Measurements from ENCODE around the gene CTBP2. TPM values are rescaled to one million over a fixed set of nuclear protein-coding genes. Genes with fewer than 3 reads are reported as not detected.

Gene CTBP2
- total RNA-seq, 3 donors from 2014 or later: 53.1 to 91.2 (median 65.9) TPM

DNA sequence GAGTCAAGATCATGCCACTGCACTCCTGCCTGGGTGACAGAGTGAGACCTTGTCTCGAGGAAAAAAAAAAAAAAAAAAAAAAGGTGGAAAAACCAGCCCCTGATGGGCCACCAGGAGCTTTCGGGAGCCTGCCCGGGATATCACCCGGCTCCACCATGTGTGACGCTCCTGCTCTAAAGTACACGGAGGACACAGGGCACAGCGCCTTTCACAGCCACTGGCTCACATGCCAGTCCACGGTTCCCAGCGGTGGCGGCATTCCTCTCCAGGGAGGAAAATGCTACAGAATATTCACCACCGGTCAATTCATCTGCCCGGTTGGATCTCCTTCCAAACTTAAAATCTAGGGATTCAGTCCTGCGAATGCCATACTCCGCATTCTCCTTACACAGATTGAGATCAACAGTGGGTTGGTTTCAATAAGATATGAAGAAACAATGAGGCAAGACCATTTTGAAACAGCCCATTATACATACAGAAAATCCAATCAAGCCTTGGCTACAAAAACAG is 81.2 kb downstream of the CTBP2 start:
- Histone ChIP-seq H3K27me3 (no peaks in the 10 kb centered on the region), H3K9me3 (no peaks in the 10 kb centered on the region), H3K4me1 (peaks cover 0 to 4% of the 10 kb centered on the region in 2 donors), H3K36me3 (no peaks in the 10 kb centered on the region), H3K4me3 (no peak overlapping the region), H3K27ac (no peak overlapping the region)
- intact Hi-C loops (cut with DNase I; ENCODE audit: low total_unique reads): no loop called here
- DNase-seq (ENCODE audit: low spot score in 2 of 2): peak in 1 of 2 donors; percentile 45
- no peak for TF ChIP-seq POLR2AphosphoS5 (IDR thresholded peaks at IDR 0.05)
- no peak for TF ChIP-seq POLR2A (IDR thresholded peaks at IDR 0.05)
- TF ChIP-seq CTCF (IDR thresholded peaks at IDR 0.05): no peak

- intact Hi-C loops (cut with DNase I; ENCODE audit: low total_unique reads): no loop called here
- no peak for TF ChIP-seq POLR2AphosphoS5 (IDR thresholded peaks at IDR 0.05)
- TF ChIP-seq CTCF (IDR thresholded peaks at IDR 0.05): no peak
- TF ChIP-seq POLR2A (IDR thresholded peaks at IDR 0.05): no peak
- peak in 1 of 2 donors; percentile 7 for DNase-seq (ENCODE audit: low spot score in 2 of 2)
- Histone ChIP-seq H3K4me1 (peaks cover 0 to 3% of the 10 kb centered on the region in 2 donors), H3K27ac (peak overlapping the region in 1 of 2 donors; percentile 50), H3K27me3 (no peaks in the 10 kb centered on the region), H3K36me3 (no peaks in the 10 kb centered on the region), H3K4me3 (no peak overlapping the region), H3K9me3 (no peaks in the 10 kb centered on the region)
Measured at GRCh38 chr10:125076891-125077541, 83.3 kb downstream of the CTBP2 start.

DNA sequence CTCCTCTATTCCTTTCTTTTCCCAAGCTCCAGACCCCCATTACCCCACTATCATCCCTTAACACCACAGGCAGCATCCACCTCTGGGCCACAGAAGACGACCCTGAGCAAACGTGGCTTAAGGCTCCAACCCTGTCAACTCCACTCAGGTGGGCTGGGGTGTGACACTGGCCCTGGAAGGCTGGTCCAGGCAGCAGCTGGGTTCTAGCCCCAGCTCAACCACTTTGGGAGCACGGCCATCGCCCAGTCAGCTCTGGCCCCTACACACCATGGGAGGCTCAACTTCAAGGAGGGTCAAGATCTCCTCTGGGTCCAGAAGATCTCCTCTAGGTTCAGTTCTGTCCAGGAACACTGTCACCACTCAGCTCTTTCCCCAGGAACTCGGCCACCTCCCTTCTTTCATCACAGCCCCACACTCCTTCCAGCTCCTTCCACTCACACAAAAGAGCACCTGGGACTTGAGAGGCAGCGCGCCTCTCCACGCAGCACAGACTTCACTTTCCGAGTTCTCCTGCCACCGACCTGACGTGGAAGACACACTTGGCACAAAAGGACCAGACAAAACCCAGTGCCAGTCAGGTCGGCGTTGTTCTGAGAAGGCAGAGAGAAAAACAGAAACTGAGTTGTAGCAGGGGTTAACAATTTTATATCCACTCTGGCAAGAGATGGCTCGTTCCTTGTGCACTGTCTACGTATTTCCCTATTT is 84.1 kb downstream of the CTBP2 start:
- no peak overlapping the region for H3K4me3 ChIP-seq
- H3K27ac ChIP-seq: peak overlapping the region; percentile 20 to 50
- no peaks in the 10 kb centered on the region for H3K36me3 ChIP-seq
- no peaks in the 10 kb centered on the region for H3K27me3 ChIP-seq
- intact Hi-C loops (cut with DNase I; ENCODE audit: low total_unique reads): no loop called here
- no peaks in the 10 kb centered on the region for H3K9me3 ChIP-seq
- no peaks in the 10 kb centered on the region for H3K4me1 ChIP-seq
- DNase-seq (ENCODE audit: low spot score in 2 of 2): peak in 1 of 2 donors; percentile 22
- TF ChIP-seq CTCF (IDR thresholded peaks at IDR 0.05) (no peak), POLR2A (IDR thresholded peaks at IDR 0.05) (no peak), POLR2AphosphoS5 (IDR thresholded peaks at IDR 0.05) (no peak)

GRCh38 chr10:125073996-125074395 is 86.4 kb downstream of the CTBP2 start:
- Histone ChIP-seq H3K4me1 (no peaks in the 10 kb centered on the region), H3K27me3 (no peaks in the 10 kb centered on the region)
- intact Hi-C loops (cut with DNase I; ENCODE audit: low total_unique reads): no loop called here

More at GRCh38 chr10:125073996-125074395, 86.4 kb downstream of the CTBP2 start:
- no peak for DNase-seq (ENCODE audit: low spot score in 2 of 2)
- no peak for TF ChIP-seq POLR2A (IDR thresholded peaks at IDR 0.05)
- TF ChIP-seq POLR2AphosphoS5 (IDR thresholded peaks at IDR 0.05): no peak
- no peak for TF ChIP-seq CTCF (IDR thresholded peaks at IDR 0.05)
- Histone ChIP-seq H3K4me3 (no peak overlapping the region), H3K27ac (no peak overlapping the region), H3K9me3 (no peaks in the 10 kb centered on the region), H3K36me3 (no peaks in the 10 kb centered on the region)

Data from breast epithelium (tissue), 4 donors.